HG02571 (cell line): ENCODE measurements around the gene COL13A1.

Source experiments
- ATAC-seq: cut with Tn5 transposase; IDR thresholded peaks from one replicate; pipeline ENCODE4 v1.9.1; 2021; ENCODE audit warnings: mild to moderate bottlenecking, moderate library complexity; ENCODE audit not compliant: unreplicated experiment

Gene COL13A1

DNA sequence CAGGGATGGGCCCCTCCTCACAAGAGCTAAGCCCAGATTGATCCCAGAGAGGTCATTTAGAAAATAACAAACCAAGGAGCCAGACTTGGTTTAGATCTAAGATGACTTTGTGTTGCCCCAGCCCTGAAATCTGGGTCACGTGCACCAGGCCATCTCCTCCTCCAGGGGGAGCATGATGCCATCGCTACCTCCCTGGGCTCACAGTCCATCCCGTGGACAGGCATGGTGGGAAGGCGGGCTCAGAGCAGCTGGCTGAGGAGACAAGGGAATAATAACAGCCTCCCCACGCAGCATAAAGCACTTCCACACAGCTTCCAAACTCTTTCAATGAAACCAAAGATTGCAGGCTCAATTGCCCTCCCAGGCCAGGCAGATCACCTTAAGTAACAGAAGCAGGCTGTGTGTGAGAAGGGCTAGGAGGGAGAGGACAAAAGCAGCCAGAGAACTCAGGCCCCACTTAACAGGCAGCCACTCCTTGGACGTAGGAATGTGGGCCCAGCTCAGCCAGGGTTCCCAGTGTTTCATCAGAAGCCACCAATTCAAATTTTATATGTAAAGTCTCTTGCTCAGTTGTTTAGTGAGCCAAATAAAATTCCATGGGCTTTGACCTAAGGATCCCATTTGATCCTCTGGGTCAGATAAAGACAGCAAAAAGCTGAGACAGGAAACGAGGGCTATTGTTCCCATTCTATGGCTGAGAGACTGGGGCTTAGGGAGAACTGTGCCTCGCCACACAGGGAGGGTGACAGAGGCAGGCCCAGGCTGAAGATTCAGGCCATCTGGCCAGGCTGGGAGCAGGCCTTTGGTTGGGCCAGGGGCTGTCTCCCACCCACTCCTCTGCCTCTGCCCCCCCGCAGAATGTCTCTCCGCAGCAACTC lies 100.2 kb downstream of the COL13A1 start:
- no peak for ATAC-seq

DNA sequence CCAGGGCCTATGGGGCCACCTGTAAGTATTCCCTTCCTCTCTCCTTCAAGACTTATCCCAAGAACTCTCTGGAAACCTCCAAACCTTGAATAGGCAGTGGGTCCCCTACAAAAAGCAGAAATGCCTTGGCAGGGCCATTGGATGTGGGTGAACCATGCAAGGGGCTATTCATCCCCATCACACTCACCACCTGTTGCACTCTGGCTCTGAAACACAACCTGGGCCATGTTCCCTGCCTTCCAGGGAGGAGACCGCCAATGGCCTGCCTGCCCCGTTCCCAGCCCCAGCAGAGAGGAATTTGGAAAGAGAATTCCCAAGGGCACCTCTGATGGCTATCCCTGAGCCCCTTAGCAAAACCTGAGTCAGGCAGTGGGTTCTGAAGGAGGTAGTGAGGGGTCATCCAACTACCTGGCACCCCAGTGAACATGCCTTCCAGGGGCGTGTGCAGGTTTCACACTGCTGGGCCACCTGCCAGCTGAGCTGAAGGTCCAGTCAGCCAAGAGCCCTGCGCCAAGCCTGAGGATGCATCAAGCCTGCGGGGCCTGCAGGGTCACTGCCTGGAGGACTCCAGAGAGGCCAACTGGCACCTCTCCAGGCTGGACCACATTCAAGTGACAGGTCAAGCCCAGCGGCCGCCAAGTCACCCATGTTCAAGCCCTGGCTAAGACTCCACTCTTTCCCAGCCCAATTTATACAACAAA lies 101.3 kb downstream of the COL13A1 start:
- ATAC-seq: no peak

DNA sequence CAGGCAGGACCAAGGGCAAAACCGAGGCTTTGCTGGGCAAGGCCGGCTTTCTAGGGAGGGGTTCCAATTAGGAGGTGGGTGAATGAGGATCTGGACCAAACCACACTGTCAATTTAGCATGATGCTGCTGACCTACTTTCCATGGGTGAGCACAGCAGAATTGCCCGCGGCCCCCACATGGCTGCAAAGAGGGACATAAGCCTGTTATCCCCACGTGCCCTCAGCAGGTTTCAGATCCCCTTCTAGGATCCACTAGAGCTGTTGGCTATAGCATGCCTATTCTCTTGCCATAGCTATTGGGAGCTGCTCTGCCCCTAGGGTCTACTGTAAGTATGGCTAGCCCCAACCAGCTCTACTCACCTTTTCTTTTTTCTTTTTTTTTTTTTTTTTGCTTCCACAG lies 102.8 kb downstream of the COL13A1 start:
- no peak for ATAC-seq

DNA sequence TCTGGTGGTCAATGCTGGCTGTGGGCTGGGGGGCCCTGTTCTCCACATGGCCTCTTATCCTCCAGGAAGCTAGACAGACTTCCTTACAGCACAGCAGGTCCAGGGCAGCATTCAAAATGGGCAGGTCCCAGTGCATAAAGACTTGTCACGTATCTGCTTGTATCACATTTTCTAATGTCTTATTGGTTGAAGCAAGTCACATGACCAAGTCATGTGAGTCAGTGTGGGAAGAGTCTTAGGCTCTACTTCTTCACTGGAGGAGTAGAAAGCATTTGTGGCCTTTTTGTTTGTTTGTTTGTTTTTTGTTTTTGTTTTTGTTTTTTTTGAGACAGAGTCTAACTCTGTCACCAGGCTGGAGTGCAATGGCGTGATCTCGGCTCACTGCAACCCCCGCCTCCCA lies 104.7 kb downstream of the COL13A1 start:
- no peak for ATAC-seq

DNA sequence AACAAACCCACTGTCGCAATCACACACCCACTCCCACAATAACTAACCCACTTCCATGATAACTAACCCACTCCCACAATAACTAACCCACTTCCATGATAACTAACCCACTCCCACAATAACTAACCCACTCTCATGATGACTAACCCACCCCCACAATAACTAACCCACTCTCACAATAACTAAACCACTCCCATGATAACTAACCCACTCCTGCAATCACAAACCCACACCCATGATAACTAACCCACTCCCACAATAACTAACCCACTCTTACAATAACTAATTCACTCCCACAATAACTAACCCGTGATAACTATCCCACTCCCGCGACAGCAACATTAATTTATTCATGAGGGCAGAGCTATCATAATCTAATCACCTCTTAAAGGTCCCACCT lies 105.8 kb downstream of the COL13A1 start:
- ATAC-seq: no peak

DNA sequence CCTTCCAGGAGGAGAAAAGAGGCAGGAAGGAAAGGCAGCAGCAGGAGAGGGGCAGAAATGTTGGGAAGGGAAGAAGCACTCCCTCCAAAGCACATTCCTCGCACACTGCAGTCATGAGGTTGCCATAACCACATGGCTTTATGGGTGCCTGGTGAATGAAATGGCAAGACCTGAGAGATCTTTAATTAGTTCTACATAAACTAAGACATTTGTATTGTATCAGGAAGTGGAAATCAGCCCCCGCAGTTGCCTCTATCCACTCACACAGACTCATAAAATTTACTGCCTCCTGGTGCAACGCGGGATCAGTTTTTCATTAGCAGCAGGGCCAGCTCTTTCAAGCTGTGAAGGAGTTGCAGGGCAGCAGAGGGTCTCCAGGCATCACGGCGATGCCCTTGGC lies 106.4 kb downstream of the COL13A1 start:
- ATAC-seq: no peak

DNA sequence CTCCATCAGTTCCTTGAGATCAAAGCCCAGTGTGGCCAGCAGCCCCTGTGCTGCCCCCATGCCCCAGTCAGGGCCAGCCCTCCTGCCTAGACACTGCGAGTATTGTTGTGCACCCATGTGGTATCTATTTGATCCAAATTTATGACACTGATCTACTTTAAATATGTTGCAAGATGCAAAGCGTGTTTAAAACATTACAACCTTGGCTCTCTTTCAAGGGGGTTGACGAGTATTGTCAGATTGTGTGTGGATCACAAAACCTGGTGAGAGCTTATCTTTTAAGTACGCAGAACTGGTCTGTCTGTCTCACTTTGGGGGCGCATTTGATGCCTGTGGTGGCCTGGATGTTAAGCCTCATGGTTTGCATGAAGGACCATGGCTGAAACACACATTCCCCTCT lies 108.9 kb downstream of the COL13A1 start:
- ATAC-seq: no peak

DNA sequence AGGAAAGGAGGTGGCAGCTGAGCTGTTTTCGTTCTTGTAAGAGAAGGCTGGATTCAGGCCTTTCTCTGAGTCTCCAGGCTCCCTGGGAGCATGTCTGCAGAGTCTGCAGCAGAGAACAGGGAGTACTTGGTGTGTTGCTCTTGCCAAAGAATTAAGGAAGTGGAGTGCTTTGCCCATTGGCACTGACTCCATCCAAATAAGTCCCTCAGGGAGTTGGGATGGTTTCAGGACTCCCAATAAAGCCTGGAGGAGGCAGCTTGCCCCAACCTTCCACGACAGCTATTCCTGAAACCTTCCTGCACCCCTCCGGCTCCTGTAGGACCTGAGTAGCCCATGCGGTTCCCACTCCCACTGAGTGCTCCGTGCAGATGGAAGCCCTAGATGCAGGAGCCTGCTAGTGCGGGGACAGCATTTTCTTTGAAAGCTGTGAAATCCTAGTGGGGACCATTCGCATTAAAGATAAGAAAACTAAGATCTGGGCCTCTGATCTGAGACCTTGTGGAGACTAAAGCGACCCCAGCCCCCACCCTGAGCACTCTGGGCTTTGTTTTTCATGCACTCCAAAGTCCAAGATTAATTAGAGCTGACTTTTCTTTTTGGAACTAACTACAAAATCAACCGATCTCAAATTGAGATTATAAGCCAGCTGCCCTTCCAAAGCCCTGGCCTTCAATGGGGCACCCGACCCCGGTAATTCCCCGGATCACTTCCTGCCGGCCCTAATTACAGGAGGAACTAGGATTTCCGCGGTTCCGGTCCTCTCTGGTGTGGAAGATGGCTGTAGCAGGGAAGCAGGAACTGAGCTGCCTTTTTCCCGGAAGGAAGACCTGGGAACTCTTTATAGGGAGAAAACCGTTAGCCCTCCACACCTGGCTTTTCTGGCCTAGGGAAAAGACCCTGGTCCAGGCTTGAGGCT lies 110.2 kb downstream of the COL13A1 start:
- ATAC-seq: no peak

DNA sequence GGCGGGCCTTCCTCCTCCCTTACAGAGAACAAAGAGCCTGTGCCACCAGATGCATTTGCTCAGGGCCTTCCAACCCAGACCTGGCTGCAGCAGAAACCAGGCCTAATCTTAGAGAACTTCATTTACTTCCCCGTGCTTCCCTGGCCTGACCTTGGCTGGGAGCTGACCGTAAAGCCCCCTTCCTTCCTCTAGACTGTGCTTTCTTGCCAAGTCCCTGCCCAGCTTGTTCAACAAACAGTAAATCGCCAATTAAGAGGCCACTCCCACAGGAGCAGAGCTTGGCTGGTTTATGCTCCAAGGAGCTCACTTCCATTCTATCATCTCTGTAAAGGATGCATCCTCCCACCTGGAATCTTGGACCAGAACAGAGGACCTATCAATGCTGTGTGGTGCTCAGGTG lies 110.9 kb downstream of the COL13A1 start:
- ATAC-seq: no peak

DNA sequence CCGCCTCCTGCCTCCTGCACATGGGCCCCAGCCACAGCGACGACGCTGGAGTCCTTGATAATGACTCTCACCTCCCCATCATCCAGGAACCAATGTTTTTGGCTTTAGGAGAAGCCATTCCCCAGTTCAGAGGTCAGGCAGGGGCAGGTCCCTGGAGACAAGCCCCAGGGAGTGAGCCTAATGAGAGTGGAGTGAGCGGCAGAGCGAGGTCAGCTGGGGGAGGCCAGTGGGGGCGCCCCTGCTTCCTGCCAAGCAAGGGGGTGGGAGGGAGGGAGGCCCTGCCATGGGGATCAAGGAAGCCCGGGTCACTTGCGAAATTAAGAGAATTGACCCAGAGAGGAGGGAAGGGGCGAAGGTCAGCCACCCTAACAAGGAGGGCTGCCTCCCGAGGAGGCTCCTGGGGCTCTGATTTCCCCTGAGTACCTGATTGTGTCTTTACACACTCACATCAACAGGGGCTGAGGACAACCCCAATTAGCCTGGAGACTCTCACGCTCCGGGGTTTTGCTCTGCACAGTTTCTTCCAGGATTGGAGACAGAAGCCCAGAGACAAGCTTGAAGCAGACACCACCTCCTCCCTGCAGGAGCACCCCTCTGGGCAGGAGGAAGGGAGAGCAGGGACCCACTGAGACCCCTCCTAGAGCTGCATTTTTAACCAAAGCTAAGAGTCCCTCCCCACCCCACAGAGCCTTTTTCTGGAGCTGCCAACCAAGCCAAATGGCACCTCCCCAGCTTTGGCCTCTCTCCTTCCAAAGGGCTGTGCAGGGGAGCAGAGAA lies 112.1 kb downstream of the COL13A1 start:
- ATAC-seq: no peak

DNA sequence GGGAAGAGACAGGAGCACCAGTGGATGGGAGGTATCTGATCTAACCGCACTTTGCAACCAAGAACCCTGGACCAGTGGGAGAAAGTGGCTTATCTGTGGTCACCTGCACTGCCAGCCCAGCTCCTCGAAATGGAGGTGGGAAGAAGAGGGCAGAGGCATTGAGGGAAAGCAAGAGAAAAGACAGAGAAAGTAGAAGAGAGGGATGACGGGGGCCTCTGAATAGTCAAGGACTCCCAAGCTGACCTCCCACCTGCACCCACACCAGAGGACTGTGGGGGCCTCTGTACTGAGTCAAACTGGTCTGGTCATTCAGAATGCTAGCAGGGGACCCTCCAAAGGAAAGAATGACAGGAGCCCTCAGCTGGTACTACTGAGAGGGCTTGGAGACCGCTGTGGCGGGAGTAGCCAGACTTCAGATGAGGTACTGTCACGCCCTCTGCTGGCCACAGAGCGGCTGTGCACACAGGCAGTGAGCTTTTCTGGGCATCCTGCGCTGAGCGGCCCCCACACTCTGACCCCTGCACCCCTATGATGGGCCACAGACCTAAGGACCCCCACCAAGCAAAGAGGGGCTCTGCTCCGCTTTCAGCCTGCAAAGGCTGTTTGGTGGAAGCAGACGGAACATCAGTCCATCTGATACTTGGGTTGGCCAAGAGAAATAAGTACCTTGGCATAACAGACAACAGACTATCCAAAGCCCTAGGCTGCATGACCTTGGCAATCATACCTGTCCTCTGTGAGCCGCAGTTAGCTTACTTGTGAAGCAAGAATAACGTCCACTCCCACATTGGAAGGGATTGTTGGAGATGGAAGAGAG lies 112.9 kb downstream of the COL13A1 start:
- no peak for ATAC-seq

DNA sequence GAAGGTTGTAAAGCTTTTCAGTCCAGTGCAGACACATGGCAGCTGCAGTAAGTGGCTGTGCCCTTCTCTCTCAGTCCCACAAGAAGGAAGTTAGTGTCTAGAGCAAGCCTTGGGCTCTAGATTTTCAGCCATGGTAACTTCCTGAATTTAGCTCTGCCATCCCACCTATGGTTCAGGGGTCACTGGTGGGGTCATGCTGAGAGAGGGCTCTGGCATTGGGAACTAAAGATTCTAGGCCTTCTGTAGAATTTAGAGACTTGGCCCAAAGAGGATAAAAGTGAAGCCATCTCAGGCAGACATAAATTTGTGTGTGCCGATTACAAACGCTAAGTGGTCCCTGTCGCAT lies 113.5 kb downstream of the COL13A1 start:
- ATAC-seq: no peak

DNA sequence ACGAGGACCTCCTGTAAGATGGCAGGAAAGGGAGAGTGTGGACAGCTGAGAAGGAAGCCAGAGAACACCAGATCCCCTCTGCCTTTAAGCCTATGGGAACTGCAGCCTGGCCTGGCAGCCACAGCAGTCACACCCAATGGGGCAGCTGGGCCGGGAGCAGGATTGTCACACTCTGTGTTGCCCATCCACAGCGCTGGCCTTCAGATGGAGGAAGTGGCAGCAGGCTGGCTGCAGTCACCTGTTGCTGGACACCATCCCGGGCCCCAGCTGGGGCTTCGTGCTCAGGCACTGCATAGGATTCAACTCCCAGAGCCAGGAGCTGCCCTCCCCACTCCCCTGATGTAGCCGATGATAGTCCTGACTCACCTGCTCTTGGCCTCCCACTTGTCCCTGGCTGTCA lies 114.4 kb downstream of the COL13A1 start:
- ATAC-seq: no peak

DNA sequence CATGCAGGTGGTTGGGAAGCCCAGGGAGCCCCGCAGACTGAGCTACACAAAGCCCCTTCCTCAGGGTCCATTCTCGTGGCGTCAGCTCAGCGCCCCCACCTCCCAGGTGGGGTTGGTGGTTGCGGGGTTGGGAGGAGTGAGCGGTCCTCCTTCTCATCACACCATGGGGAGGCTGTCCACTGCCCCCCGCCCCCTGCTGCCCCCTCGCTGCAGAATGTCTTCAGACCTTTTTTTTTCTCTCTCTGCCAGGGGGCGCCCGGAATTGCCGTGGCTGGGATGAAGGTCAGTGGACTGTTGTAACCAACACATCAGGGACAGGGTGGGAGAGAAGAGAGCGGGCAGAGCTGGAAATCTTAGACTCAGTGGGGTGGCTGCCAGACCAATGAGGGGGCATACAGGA lies 116.3 kb downstream of the COL13A1 start:
- ATAC-seq: no peak

DNA sequence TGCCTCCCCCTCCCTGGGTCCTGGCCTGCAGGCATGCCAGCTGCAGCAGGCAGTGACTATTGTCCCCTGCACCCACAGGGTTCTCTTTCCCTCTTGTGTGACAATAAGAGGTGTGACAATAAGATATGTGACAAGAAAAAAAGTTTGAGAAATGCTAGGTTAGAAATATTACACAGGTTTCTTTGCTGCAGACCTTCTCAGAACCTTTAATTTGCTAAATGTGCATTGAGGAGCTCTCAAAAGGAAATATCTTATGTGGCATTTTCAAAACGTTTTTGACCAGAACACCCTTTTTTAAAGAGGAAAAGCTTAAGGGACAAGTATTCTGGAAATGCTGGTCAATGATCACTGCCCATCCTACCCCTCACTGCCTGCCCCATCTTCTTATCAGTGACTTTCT lies 117.5 kb downstream of the COL13A1 start:
- no peak for ATAC-seq

DNA sequence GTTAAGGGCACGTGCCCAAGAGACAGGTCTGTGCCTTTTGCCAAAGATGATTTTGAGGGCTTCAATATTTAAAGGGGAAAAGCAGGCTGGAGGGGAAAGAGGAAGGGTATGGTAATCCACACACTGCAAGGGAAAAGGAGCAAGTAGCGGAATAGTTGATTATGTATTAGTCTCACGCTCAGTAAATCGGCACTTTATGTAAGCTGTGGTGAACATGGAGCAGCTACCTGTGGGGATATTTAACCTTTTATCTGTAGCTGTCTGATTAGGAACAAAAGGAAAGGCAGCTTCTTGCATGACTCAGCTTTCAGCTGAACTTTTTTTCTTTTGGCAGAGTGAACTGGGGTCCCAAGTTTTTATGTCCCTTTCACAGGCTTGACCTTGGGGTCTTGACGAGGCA lies 123.4 kb downstream of the COL13A1 start:
- ATAC-seq: no peak

DNA sequence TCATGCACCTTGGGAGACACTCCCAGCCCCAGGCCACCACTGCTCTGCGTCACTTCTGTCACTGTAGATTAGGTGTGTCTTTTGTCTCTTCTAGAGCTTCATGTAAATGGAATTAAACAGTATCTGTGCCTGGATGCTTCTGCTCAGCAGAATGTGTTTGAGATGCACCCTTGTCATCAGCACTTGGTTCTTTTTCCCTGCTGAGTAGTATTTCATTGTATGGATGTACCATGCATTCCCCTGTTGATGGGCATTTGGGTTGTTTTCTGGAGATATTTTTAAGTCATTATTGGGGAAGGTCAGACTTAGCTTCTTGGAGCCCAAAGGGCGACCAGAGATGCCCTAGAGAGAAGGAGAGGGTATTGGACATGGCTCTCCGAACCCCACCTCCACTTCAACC lies 126.6 kb downstream of the COL13A1 start:
- ATAC-seq: no peak

DNA sequence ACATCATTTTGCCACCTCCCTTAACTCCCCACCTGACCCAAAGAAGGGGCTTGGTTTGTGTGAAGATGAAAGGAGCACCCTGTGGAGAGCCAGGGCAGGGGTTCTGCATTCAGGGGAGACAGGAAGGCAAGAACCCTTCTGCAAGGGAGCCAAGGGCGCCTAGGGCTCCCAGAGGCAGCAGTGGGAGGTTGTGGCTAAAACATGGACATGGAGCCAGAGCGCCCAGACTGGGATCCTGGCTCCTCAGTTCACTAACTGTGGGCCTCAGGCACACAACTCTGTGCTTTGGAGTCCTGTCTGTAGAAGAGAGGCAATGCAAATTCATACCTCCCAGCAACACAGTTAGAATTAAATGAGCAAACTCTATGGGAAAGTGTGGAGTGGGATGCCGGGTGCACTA lies 127.9 kb downstream of the COL13A1 start:
- no peak for ATAC-seq

DNA sequence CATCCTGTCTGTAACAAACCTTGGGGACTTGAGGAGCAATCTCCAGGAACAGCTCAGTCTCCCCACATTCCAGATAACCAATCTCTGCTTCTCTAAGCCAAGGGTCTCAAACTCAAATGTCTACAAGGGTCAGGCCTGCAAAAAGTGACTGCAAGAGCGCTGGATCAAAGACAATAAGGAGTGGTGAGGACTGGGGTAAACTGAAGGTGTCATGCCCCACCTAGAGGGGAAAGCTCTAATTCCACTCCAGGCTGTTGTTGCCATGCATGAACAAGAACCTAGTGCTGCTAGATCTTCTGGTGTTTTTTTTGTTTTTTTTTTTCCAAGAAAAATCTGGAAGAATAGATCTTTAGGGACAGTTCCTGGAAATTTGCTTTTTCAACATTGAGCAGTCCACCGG lies 133.1 kb downstream of the COL13A1 start:
- ATAC-seq: no peak

DNA sequence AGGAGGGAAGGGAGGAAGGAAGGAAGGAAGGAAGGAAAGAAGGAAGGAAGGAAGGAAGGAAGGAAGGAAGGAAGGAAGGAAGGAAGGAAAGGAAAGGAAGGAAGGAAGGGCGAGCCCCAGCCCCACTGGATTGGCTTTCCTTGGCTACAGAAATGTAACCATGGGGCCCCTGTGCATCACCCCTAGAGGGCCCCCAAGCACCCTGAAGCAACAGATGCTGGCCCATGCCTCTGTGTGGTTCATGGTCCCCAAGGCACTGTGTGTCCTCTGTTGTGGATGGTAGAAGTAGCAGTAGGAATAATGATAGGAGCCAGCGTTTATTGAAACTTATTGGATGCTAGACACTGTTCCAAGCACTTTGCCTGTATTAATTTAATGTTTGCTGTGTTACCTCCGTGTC lies 134.4 kb downstream of the COL13A1 start:
- ATAC-seq: no peak
